Thyroid gland (tissue), 4 donors: ENCODE measurements around the gene UBAP1L. TPM values are rescaled to one million over a fixed set of nuclear protein-coding genes. Genes with fewer than 3 reads are reported as not detected.

Source experiments
- DNase-seq, 2 donors: peaks; one replicate each; pipeline ENCODE4 v3.0.0-alpha.2; 2019
- H3K27ac ChIP-seq, 3 donors: fragments of 200-600 bp; sonication (generic); 1 replicate in 2 of 3; 2 replicates in 1 of 3; pipeline ENCODE4 v1.5.1; 2016 to 2019; ENCODE audit warnings: mild to moderate bottlenecking in 1 of 3, moderate library complexity in 1 of 3
- H3K27me3 ChIP-seq: fragments of 200-600 bp; sonication (generic); one replicate; pipeline ENCODE4 v1.5.1; 2019
- H3K36me3 ChIP-seq, 2 donors: fragments of 200-600 bp; sonication (generic); one replicate each; pipeline ENCODE4 v1.5.1; 2016 to 2019
- H3K4me1 ChIP-seq, 2 donors: fragments of 200-600 bp; sonication (generic); one replicate each; pipeline ENCODE4 v1.5.1; 2017 to 2019
- H3K4me3 ChIP-seq, 3 donors: fragments of 200-600 bp; sonication (generic); replicated peaks in 1 of 3; 1 replicate in 2 of 3; 2 replicates in 1 of 3; pipeline ENCODE4 v1.5.1; 2016; ENCODE audit warnings: mild to moderate bottlenecking in 1 of 3
- H3K9me3 ChIP-seq: fragments of 200-600 bp; sonication (generic); one replicate; pipeline ENCODE4 v1.5.1; 2017
- POLR2A ChIP-seq, 2 donors: fragments of 450-650 bp; IDR thresholded peaks; one replicate each; pipeline ENCODE4 v1.6.1; 2017; ENCODE audit warnings: antibody characterized with exemption in 2 of 2, mild to moderate bottlenecking in 2 of 2, moderate library complexity in 1 of 2
- WGBS, 2 donors: methylation state at CpG; one replicate each; pipeline ENCODE4 v1.1.5; 2017; 5-methylcytosine and 5-hydroxymethylcytosine counted together
- intact Hi-C: fragments of 100-400 bp; cut with DNase I; formaldehyde crosslinking; loops from one replicate; pipeline ENCODE4 v1.15.1; 2023
- total RNA-seq, 4 donors: library from RNA; depleted of rRNA; stranded (reverse); fragments of >200 nt; gene quantifications; one replicate each; pipeline ENCODE4 v1.2.3, GENCODE V29; 2016
- TF ChIP-seq, protein P1 (sequence below), 6 experiments: fragments of 200-600 bp in 3 of 6; fragments of 450-650 bp in 3 of 6; sonication (generic) in 3 of 6; IDR thresholded peaks; one replicate each; pipeline ENCODE4 v1.5.1; 2016 to 2019; ENCODE audit warnings: antibody characterized with exemption in 6 of 6, mild to moderate bottlenecking in 2 of 6, inconsistent platforms in 1 of 6, moderate library complexity in 1 of 6

The UBAP1L gene
- total RNA-seq, 4 donors from 2014 or later, result 8.1 to 12.6 (median 8.8) TPM

DNA sequence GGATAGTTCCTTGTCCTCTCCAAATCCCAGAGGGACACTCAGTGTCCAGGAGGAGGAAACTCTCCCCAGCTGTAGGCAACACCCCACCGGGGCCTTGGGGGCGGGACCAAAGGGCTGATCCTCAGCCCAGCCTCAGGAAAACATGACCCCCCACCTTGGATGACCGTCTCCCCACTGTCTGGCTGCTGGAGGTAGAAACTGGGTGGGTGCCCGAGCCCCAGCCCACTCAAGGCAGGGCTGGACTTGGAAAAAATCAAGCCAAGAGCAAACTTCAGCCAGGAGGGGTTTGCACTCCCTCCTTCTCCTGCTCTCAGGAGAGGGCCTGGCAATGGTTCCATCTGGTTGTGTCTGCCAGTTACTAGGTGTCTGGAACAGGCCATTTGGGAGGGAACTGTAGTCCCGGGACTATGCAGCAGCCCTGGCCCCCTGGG lies 43.6 kb downstream of the UBAP1L start:
- Histone ChIP-seq H3K27ac (peak overlapping the region; percentile 0 to 55 (median 1)), H3K36me3 (no peaks in the 10 kb centered on the region), H3K27me3 (no peaks in the 10 kb centered on the region), H3K9me3 (no peaks in the 10 kb centered on the region), H3K4me3 (no peak overlapping the region), H3K4me1 (peaks cover 15 to 44% of the 10 kb centered on the region in 2 donors)
- intact Hi-C loops, result no loop called here
- DNase-seq, result peak; percentile 83 to 85
- WGBS, 2 donors, result 24% methylated on average over 5 of the region's 5 CpGs; no CpG with 5 or more reads in 1 of the 2 donors
- TF ChIP-seq, protein P1, sequence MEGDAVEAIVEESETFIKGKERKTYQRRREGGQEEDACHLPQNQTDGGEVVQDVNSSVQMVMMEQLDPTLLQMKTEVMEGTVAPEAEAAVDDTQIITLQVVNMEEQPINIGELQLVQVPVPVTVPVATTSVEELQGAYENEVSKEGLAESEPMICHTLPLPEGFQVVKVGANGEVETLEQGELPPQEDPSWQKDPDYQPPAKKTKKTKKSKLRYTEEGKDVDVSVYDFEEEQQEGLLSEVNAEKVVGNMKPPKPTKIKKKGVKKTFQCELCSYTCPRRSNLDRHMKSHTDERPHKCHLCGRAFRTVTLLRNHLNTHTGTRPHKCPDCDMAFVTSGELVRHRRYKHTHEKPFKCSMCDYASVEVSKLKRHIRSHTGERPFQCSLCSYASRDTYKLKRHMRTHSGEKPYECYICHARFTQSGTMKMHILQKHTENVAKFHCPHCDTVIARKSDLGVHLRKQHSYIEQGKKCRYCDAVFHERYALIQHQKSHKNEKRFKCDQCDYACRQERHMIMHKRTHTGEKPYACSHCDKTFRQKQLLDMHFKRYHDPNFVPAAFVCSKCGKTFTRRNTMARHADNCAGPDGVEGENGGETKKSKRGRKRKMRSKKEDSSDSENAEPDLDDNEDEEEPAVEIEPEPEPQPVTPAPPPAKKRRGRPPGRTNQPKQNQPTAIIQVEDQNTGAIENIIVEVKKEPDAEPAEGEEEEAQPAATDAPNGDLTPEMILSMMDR (IDR thresholded peaks at IDR 0.05), result no peak
- no peak for TF ChIP-seq POLR2A (IDR thresholded peaks at IDR 0.05)

DNA sequence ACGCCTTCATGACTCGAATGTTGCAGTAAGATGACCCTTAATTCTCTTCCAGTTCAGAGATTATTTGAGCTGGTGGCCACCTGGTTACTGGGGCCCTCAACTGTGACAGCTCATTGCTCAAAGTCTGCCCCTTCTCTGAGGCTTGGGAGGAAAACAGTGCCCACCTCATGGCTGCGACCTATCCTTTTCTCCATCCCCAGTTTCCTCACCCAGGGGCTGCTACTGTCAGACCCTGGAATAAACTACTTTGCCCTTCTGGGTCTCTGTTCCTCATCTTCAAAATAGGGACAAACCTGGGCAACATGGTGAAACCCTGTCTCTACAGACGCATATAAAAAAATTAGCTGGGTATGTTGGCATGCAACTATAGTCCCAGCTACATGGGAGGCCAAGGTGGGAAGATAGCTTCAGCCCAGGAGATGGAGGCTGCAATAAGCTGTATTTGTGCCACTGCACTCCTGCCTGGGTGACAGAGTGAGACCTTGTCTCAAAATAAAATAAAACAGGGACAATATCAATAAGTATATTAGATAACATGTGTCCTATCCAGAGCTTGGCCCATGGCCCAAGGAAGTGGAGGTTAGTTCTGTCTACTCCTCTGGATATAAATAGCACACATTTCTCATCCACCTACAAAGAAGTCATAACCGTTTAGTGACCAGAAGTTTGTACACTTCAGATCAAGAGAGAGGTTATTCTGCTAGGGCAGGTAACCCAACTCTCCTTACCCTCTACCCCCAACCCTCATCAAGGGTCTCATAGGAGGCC lies 45.0 kb downstream of the UBAP1L start:
- DNase-seq, result peak; percentile 36 to 58
- H3K9me3 ChIP-seq, result no peaks in the 10 kb centered on the region
- TF ChIP-seq, protein P1 (IDR thresholded peaks at IDR 0.05), result no peak
- no peak for TF ChIP-seq POLR2A (IDR thresholded peaks at IDR 0.05)
- H3K36me3 ChIP-seq, result no peaks in the 10 kb centered on the region
- peaks cover 15 to 44% of the 10 kb centered on the region in 2 donors for H3K4me1 ChIP-seq
- H3K27ac ChIP-seq, result peak overlapping the region in 1 of 3 donors; percentile 55
- no peaks in the 10 kb centered on the region for H3K27me3 ChIP-seq
- WGBS, 2 donors, result 73 to 80% methylated on average over 5 of the region's 5 CpGs
- intact Hi-C loops, result no loop called here
- H3K4me3 ChIP-seq, result no peak overlapping the region

DNA sequence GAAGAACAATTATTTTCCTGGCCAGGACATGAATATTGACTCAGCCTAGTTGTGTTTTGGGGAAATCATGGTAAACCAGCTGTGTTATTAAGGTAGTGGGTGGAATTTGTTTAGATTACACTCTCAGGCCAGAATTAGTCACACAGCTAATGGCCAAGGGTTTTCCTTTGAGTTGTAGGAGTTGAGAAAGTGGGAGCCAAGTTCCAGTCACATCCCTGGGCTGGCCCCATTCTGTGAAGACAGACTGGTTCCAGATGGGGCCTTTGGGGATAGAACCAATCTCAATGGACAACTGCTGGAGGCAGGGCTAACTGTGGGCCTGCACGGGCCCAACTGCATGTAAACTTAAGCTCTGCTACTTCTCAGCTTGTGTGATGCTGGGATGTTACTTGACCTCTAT lies 45.8 kb downstream of the UBAP1L start:
- TF ChIP-seq POLR2A (IDR thresholded peaks at IDR 0.05), result no peak
- TF ChIP-seq, protein P1 (IDR thresholded peaks at IDR 0.05), result no peak
- intact Hi-C loops, result no loop called here
- Histone ChIP-seq H3K36me3 (no peaks in the 10 kb centered on the region), H3K27me3 (no peaks in the 10 kb centered on the region), H3K4me1 (peaks cover 15 to 44% of the 10 kb centered on the region in 2 donors), H3K9me3 (no peaks in the 10 kb centered on the region), H3K4me3 (no peak overlapping the region), H3K27ac (no peak overlapping the region)
- no peak for DNase-seq
- WGBS, 2 donors, result 20 to 78% methylated on average over 1 of the region's 1 CpG

DNA sequence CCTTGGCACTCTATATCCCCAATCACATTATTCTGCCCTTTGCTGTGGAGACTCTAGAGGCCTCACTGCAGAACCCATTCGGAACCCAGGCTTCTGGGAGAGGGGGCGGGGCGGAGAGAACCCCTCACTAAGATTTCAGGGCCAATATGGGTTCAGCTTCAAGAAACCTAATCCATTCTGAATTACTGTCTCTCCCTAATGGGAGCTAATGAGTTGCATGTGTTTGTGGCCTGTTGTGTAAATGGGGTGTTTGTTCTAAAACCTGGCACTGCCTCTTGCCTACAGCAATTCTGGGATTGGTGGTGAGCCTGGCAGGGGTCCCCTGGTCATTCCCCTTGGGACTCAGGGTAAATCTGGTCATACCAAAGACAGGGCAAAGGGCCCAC lies 46.6 kb downstream of the UBAP1L start:
- TF ChIP-seq POLR2A (IDR thresholded peaks at IDR 0.05), result no peak
- TF ChIP-seq, protein P1 (IDR thresholded peaks at IDR 0.05), result no peak
- Histone ChIP-seq H3K27me3 (no peaks in the 10 kb centered on the region), H3K27ac (peak overlapping the region in 2 of 3 donors; percentile 11 to 69), H3K9me3 (no peaks in the 10 kb centered on the region), H3K4me1 (peaks cover 15 to 44% of the 10 kb centered on the region in 2 donors), H3K36me3 (no peaks in the 10 kb centered on the region), H3K4me3 (no peak overlapping the region)
- WGBS, 2 donors, result 67 to 86% methylated on average over 3 of the region's 3 CpGs
- DNase-seq, result no peak
- intact Hi-C loops, result no loop called here
